Calu3 (cell line): Measurements from ENCODE around the gene PLEKHG1. TPM values are rescaled to one million over a fixed set of nuclear protein-coding genes. Genes with fewer than 3 reads are reported as not detected.

Source experiments
- BruUV-seq: library from RNA; stranded (reverse); fragments of 400-500 nt; replicated peaks from 2 replicates; lab custom pipeline; 2021; lab: Mats Ljungman, UMichigan
- CTCF ChIA-PET: fragments of 300-600 bp; sonication (Branson Sonifier 250); formaldehyde crosslinking; loops from one replicate; lab custom pipeline; 2022; ENCODE audit warnings: antibody characterized with exemption; lab: Charles Lee
- DNase-seq: peaks from one replicate; pipeline ENCODE4 v3.0.0; 2022
- H3K27ac Mint-ChIP-seq: one replicate; pipeline ENCODE4 v1.8.0; 2022; ENCODE audit warnings: mixed read lengths; ENCODE audit not compliant: unreplicated experiment
- H3K27me3 Mint-ChIP-seq: one replicate; pipeline ENCODE4 v1.8.0; 2022; ENCODE audit warnings: mixed read lengths; ENCODE audit not compliant: unreplicated experiment
- H3K36me3 Mint-ChIP-seq: one replicate; pipeline ENCODE4 v1.8.0; 2022; ENCODE audit warnings: mild to moderate bottlenecking, moderate library complexity, mixed read lengths; ENCODE audit not compliant: insufficient read depth, unreplicated experiment
- H3K4me1 Mint-ChIP-seq: one replicate; pipeline ENCODE4 v1.8.0; 2022; ENCODE audit warnings: mild to moderate bottlenecking, low read depth, mixed read lengths; ENCODE audit not compliant: unreplicated experiment
- H3K4me3 Mint-ChIP-seq: one replicate; pipeline ENCODE4 v1.8.0; 2022; ENCODE audit warnings: mild to moderate bottlenecking, low read depth, moderate library complexity, mixed read lengths; ENCODE audit not compliant: unreplicated experiment
- H3K9me3 Mint-ChIP-seq: one replicate; pipeline ENCODE4 v1.8.0; 2022; ENCODE audit warnings: low read depth, mixed read lengths; ENCODE audit not compliant: unreplicated experiment
- CTCF ChIP-seq: fragments of 200-600 bp; IDR thresholded peaks from one replicate; pipeline ENCODE4 v1.8.0; 2022; ENCODE audit warnings: antibody characterized with exemption; ENCODE audit not compliant: unreplicated experiment
- intact Hi-C: fragments of 100-400 bp; cut with micrococcal nuclease; formaldehyde crosslinking; loops from one replicate; pipeline ENCODE4 v1.10.0; 2022; ENCODE audit not compliant: unreplicated experiment
- total RNA-seq: library from RNA; stranded (reverse); gene quantifications from 2 replicates; pipeline ENCODE4 v1.2.3, GENCODE V29; 2022

The PLEKHG1 gene
- total RNA-seq, 1 experiment from 2014 or later: 16.9 TPM

GRCh38 chr6:150637266-150637665 is 37.6 kb downstream of the PLEKHG1 start:
- no peak for TF ChIP-seq CTCF

GRCh38 chr6:150638267-150638666 is 38.6 kb downstream of the PLEKHG1 start:
- intact Hi-C loops: no loop called here
- DNase-seq: no peak
- H3K9me3 Mint-ChIP-seq: no peaks in the 10 kb centered on the region
- no peak for TF ChIP-seq CTCF
- H3K27ac Mint-ChIP-seq: no peak overlapping the region
- H3K4me3 Mint-ChIP-seq: no peak overlapping the region
- no peaks in the 10 kb centered on the region for H3K36me3 Mint-ChIP-seq
- H3K27me3 Mint-ChIP-seq: no peaks in the 10 kb centered on the region
- BruUV-seq: no TSS peak
- H3K4me1 Mint-ChIP-seq: peaks cover 44% of the 10 kb centered on the region
- CTCF ChIA-PET: interaction anchor here (1.2 kb wide), 1 partner anchor 152 kb away, joined by 3 read pairs; no protein-coding TSS in a partner anchor

More at GRCh38 chr6:150637266-150637665, 37.6 kb downstream of the PLEKHG1 start:
- H3K27ac Mint-ChIP-seq: no peak overlapping the region
- intact Hi-C loops: no loop called here
- H3K9me3 Mint-ChIP-seq: no peaks in the 10 kb centered on the region
- H3K4me1 Mint-ChIP-seq: peaks cover 47% of the 10 kb centered on the region
- DNase-seq: no peak
- no TSS peak for BruUV-seq
- H3K36me3 Mint-ChIP-seq: no peaks in the 10 kb centered on the region
- no peaks in the 10 kb centered on the region for H3K27me3 Mint-ChIP-seq
- no peak overlapping the region for H3K4me3 Mint-ChIP-seq
- CTCF ChIA-PET: no interaction called here

GRCh38 chr6:150638765-150639164 is 39.1 kb downstream of the PLEKHG1 start:
- DNase-seq: no peak
- no TSS peak for BruUV-seq
- Mint-ChIP-seq H3K9me3 (no peaks in the 10 kb centered on the region), H3K4me1 (peaks cover 39% of the 10 kb centered on the region), H3K36me3 (no peaks in the 10 kb centered on the region), H3K27ac (no peak overlapping the region), H3K27me3 (no peaks in the 10 kb centered on the region), H3K4me3 (no peak overlapping the region)
- CTCF ChIA-PET: interaction anchor here (1.2 kb wide), 1 partner anchor 152 kb away, joined by 3 read pairs; no protein-coding TSS in a partner anchor
- TF ChIP-seq CTCF: no peak
- intact Hi-C loops: no loop called here

GRCh38 chr6:150639823-150640331 is 40.2 kb downstream of the PLEKHG1 start:
- intact Hi-C loops: no loop called here
- CTCF ChIA-PET: no interaction called here
- no peaks in the 10 kb centered on the region for H3K9me3 Mint-ChIP-seq
- no peaks in the 10 kb centered on the region for H3K27me3 Mint-ChIP-seq
- no peak for DNase-seq
- no peak overlapping the region for H3K27ac Mint-ChIP-seq
- no peak for TF ChIP-seq CTCF
- no peaks in the 10 kb centered on the region for H3K36me3 Mint-ChIP-seq
- no peak overlapping the region for H3K4me3 Mint-ChIP-seq
- peaks cover 33% of the 10 kb centered on the region for H3K4me1 Mint-ChIP-seq
- BruUV-seq: no TSS peak
